ES-I3 (cell line): ENCODE measurements around the gene LHFPL2.

Experiments used
- H3K36me3 ChIP-seq: 2 replicates; pipeline ENCODE4 v1.6.1; 2013; ENCODE audit warnings: mild to moderate bottlenecking, low read length, control low read depth, moderate library complexity; ENCODE audit not compliant: insufficient read depth
- H3K4me1 ChIP-seq: 2 replicates; pipeline ENCODE4 v1.6.1; 2013; ENCODE audit warnings: mild to moderate bottlenecking, control low read depth, low read length; ENCODE audit not compliant: insufficient read depth
- H3K9ac ChIP-seq: 2 replicates; pipeline ENCODE4 v1.6.1; 2013; ENCODE audit warnings: low read depth, mild to moderate bottlenecking, low read length, moderate library complexity
- H3K9me3 ChIP-seq: 2 replicates; pipeline ENCODE4 v1.6.1; 2013; ENCODE audit warnings: mild to moderate bottlenecking, low read length, moderate library complexity; ENCODE audit not compliant: control insufficient read depth, insufficient read depth

LHFPL2 gene

GRCh38 chr5:78547183-78547582 is 101.4 kb downstream of the LHFPL2 start:
- Histone ChIP-seq H3K9ac (no peak overlapping the region), H3K36me3 (no peaks in the 10 kb centered on the region), H3K9me3 (no peaks in the 10 kb centered on the region; the same call in 1 of the 2 replicates), H3K4me1 (peaks cover 5% of the 10 kb centered on the region)

GRCh38 chr5:78546276-78546996 is 102.1 kb downstream of the LHFPL2 start:
- H3K9me3 ChIP-seq: no peaks in the 10 kb centered on the region; the same call in 1 of the 2 replicates
- peaks cover 5% of the 10 kb centered on the region for H3K4me1 ChIP-seq
- no peak overlapping the region for H3K9ac ChIP-seq
- no peaks in the 10 kb centered on the region for H3K36me3 ChIP-seq

- Histone ChIP-seq H3K36me3 (no peaks in the 10 kb centered on the region), H3K9ac (no peak overlapping the region), H3K9me3 (no peaks in the 10 kb centered on the region; the same call in 1 of the 2 replicates), H3K4me1 (peaks cover 5% of the 10 kb centered on the region)
Measured at GRCh38 chr5:78545406-78545805, 103.2 kb downstream of the LHFPL2 start.

- Histone ChIP-seq H3K9me3 (no peaks in the 10 kb centered on the region), H3K4me1 (peaks cover 5% of the 10 kb centered on the region), H3K9ac (no peak overlapping the region), H3K36me3 (no peaks in the 10 kb centered on the region)
Measured at GRCh38 chr5:78544561-78545201, 103.9 kb downstream of the LHFPL2 start.

GRCh38 chr5:78543916-78544315 is 104.7 kb downstream of the LHFPL2 start:
- H3K4me1 ChIP-seq: peaks cover 5% of the 10 kb centered on the region
- H3K9me3 ChIP-seq: no peaks in the 10 kb centered on the region
- H3K9ac ChIP-seq: no peak overlapping the region
- no peaks in the 10 kb centered on the region for H3K36me3 ChIP-seq

GRCh38 chr5:78543292-78543691 is 105.3 kb downstream of the LHFPL2 start:
- H3K9ac ChIP-seq: no peak overlapping the region
- no peaks in the 10 kb centered on the region for H3K9me3 ChIP-seq
- H3K36me3 ChIP-seq: no peaks in the 10 kb centered on the region
- peaks cover 5% of the 10 kb centered on the region for H3K4me1 ChIP-seq

GRCh38 chr5:78542321-78542840 is 106.2 kb downstream of the LHFPL2 start:
- Histone ChIP-seq H3K36me3 (no peaks in the 10 kb centered on the region), H3K4me1 (peaks cover 5% of the 10 kb centered on the region), H3K9me3 (no peaks in the 10 kb centered on the region), H3K9ac (no peak overlapping the region)

- Histone ChIP-seq H3K9me3 (no peaks in the 10 kb centered on the region), H3K9ac (no peak overlapping the region), H3K36me3 (no peaks in the 10 kb centered on the region), H3K4me1 (peaks cover 5% of the 10 kb centered on the region)
Measured at GRCh38 chr5:78541086-78541654, 107.4 kb downstream of the LHFPL2 start.

- H3K9me3 ChIP-seq: no peaks in the 10 kb centered on the region
- H3K36me3 ChIP-seq: no peaks in the 10 kb centered on the region
- H3K9ac ChIP-seq: no peak overlapping the region
- peaks cover 5% of the 10 kb centered on the region for H3K4me1 ChIP-seq
Measured at GRCh38 chr5:78540335-78541085, 108.1 kb downstream of the LHFPL2 start.

- peaks cover 19% of the 10 kb centered on the region for H3K4me1 ChIP-seq
Measured at GRCh38 chr5:78538240-78538850, 110.2 kb downstream of the LHFPL2 start.

GRCh38 chr5:78537821-78538220 is 110.8 kb downstream of the LHFPL2 start:
- no peak overlapping the region for H3K9ac ChIP-seq
- H3K4me1 ChIP-seq: peaks cover 19% of the 10 kb centered on the region
- H3K9me3 ChIP-seq: no peaks in the 10 kb centered on the region
- no peaks in the 10 kb centered on the region for H3K36me3 ChIP-seq

More at GRCh38 chr5:78538240-78538850, 110.2 kb downstream of the LHFPL2 start:
- no peaks in the 10 kb centered on the region for H3K36me3 ChIP-seq
- no peaks in the 10 kb centered on the region for H3K9me3 ChIP-seq
- no peak overlapping the region for H3K9ac ChIP-seq

GRCh38 chr5:78537411-78537810 is 111.2 kb downstream of the LHFPL2 start:
- Histone ChIP-seq H3K9me3 (no peaks in the 10 kb centered on the region), H3K9ac (no peak overlapping the region), H3K36me3 (no peaks in the 10 kb centered on the region), H3K4me1 (peaks cover 15% of the 10 kb centered on the region)

- peaks cover 15% of the 10 kb centered on the region for H3K4me1 ChIP-seq
- no peaks in the 10 kb centered on the region for H3K9me3 ChIP-seq
- no peaks in the 10 kb centered on the region for H3K36me3 ChIP-seq
- H3K9ac ChIP-seq: no peak overlapping the region
Measured at GRCh38 chr5:78536661-78537196, 111.8 kb downstream of the LHFPL2 start.

- Histone ChIP-seq H3K36me3 (no peaks in the 10 kb centered on the region), H3K9ac (no peak overlapping the region), H3K4me1 (peaks cover 15% of the 10 kb centered on the region), H3K9me3 (no peaks in the 10 kb centered on the region)
Measured at GRCh38 chr5:78534905-78535200, 113.7 kb downstream of the LHFPL2 start.
